ENCODE measurements around the gene TRIM45. TPM values are rescaled to one million over a fixed set of nuclear protein-coding genes. Genes with fewer than 3 reads are reported as not detected.

The TRIM45 gene
- polyA plus RNA-seq, 1 of the 3 experiments (the other 2 are of a cell fraction): 7.4 TPM

DNA sequence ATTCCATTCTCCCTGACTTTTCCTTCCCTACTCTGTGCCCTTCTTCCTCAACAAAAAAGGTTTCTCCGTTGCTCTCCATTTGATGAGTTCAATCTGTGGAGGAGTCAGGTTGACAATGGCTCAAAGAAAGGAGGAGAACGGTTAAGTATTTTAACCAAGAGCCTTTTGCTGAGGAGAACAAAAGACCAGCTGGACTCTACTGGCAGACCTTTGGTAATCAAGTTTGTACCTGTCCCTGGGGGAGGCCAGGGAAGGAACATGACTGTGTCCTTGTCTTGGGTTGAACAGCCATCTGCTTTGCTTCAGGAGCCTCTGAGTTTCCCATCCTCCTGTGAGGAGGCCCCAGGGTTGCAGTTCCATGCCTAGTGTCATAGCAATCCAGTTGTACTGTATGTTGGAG is 31.6 kb downstream of the TRIM45 start (continued):
- TF ChIP-seq FOXM1 (IDR thresholded peaks at IDR 0.05; ENCODE audit: low read depth) (no peak), RCOR1 (IDR thresholded peaks at IDR 0.05; ENCODE audit: low read length) (no peak)

DNA sequence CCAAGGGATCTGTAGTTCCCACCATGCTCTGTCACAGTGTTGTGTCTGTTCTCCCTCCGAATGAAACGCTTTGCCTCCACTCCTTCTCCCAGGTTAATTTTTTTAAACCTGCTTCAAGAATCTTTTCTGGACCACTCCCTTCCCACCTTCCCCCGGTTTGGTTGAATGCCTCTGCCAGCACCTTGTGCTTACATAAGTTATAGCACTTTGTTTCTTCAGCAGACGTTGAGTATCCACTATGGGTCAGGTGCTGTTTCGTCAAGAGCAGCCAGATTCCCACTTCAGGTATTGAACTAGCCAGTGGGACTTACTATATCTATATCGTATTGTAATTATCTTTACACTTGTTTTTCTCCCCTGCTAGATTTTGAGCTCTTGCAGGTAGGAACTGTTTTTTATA is 33.9 kb downstream of the TRIM45 start:
- Histone ChIP-seq H3K79me2 (ENCODE audit: insufficient read depth) (no peaks in the 10 kb centered on the region), H3K9ac (no peak overlapping the region), H4K20me1 (ENCODE audit: insufficient read depth) (no peaks in the 10 kb centered on the region), H3K9me2 (no peaks in the 10 kb centered on the region), H3K4me3 (ENCODE audit: low read depth in 2 of 2, low read length in 1 of 2) (no peak overlapping the region), H3K27ac (ENCODE audit: low read depth in 2 of 2, low read length in 1 of 2) (no peak overlapping the region), H3K4me2 (no peak overlapping the region), H3K9me3 (no peaks in the 10 kb centered on the region), H2AFZ (ENCODE audit: low read depth) (no peak overlapping the region), H3F3A (replicated peaks; ENCODE audit: insufficient read depth) (peaks cover 11% of the 10 kb centered on the region), H3K36me3 (replicated peaks in 1 of 2; ENCODE audit: control insufficient read depth in 1 of 2, insufficient read depth in 2 of 2, low read length in 1 of 2) (peaks cover 13 to 25% of the 10 kb centered on the region in 2 experiments), H3K27me3 (ENCODE audit: insufficient read depth) (no peaks in the 10 kb centered on the region), H3K4me1 (ENCODE audit: control insufficient read depth in 1 of 2, insufficient read depth in 2 of 2, low read depth in 1 of 2, low read length in 1 of 2) (peaks cover 0 to 8% of the 10 kb centered on the region in 2 experiments; a peak in 2 of 4 replicates)
- 93% methylated on average over 6 of the region's 6 CpGs for WGBS (ENCODE audit: low lambda C conversion rate)
- no peak for DNase-seq
- ChIA-PET POLR2A (interaction anchor here (0.7 kb wide), 1 partner anchor 399 kb away, joined by 3 read pairs; no protein-coding TSS in a partner anchor), CTCF (interaction anchor here (1.4 to 2.7 kb wide), 2 partner anchors 20 to 197 kb away, joined by 4 to 11 read pairs; no protein-coding TSS in a partner anchor)
- no peak for TF ChIP-seq FOXJ3 (CRISPR knock-in tag; IDR thresholded peaks at IDR 0.05)
- no peak for TF ChIP-seq YY1 (IDR thresholded peaks at IDR 0.05; ENCODE audit: low read depth)
- no peak for TF ChIP-seq POLR2AphosphoS5 (IDR thresholded peaks at IDR 0.05; ENCODE audit: low read depth, low read length)
- no peak for TF ChIP-seq JUND (IDR thresholded peaks at IDR 0.05)
- TF ChIP-seq CHD2 (IDR thresholded peaks at IDR 0.05; ENCODE audit: low read length, partially characterized antibody): no peak
- no peak for TF ChIP-seq EZH2phosphoT487 (IDR thresholded peaks at IDR 0.05; ENCODE audit: borderline replicate concordance, low read depth)
- no peak for TF ChIP-seq GABPA (IDR thresholded peaks at IDR 0.05; ENCODE audit: low read depth)
- TF ChIP-seq, protein P1, sequence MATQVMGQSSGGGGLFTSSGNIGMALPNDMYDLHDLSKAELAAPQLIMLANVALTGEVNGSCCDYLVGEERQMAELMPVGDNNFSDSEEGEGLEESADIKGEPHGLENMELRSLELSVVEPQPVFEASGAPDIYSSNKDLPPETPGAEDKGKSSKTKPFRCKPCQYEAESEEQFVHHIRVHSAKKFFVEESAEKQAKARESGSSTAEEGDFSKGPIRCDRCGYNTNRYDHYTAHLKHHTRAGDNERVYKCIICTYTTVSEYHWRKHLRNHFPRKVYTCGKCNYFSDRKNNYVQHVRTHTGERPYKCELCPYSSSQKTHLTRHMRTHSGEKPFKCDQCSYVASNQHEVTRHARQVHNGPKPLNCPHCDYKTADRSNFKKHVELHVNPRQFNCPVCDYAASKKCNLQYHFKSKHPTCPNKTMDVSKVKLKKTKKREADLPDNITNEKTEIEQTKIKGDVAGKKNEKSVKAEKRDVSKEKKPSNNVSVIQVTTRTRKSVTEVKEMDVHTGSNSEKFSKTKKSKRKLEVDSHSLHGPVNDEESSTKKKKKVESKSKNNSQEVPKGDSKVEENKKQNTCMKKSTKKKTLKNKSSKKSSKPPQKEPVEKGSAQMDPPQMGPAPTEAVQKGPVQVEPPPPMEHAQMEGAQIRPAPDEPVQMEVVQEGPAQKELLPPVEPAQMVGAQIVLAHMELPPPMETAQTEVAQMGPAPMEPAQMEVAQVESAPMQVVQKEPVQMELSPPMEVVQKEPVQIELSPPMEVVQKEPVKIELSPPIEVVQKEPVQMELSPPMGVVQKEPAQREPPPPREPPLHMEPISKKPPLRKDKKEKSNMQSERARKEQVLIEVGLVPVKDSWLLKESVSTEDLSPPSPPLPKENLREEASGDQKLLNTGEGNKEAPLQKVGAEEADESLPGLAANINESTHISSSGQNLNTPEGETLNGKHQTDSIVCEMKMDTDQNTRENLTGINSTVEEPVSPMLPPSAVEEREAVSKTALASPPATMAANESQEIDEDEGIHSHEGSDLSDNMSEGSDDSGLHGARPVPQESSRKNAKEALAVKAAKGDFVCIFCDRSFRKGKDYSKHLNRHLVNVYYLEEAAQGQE (IDR thresholded peaks at IDR 0.05; ENCODE audit: low read depth, low read length): no peak
- no peak for TF ChIP-seq MXI1 (IDR thresholded peaks at IDR 0.05; ENCODE audit: low read depth, low read length)
- TF ChIP-seq EP300 (IDR thresholded peaks at IDR 0.05; ENCODE audit: borderline replicate concordance in 1 of 2, low read depth in 1 of 2, low read length in 1 of 2): no peak
- no peak for TF ChIP-seq SIN3A (IDR thresholded peaks at IDR 0.05; ENCODE audit: borderline replicate concordance, low read depth, low read length)
- no peak for TF ChIP-seq ELF1 (IDR thresholded peaks at IDR 0.05)
- no peak for TF ChIP-seq FOSL2 (IDR thresholded peaks at IDR 0.05; ENCODE audit: borderline replicate concordance, low read depth)
- TF ChIP-seq NRF1 (IDR thresholded peaks at IDR 0.05; ENCODE audit: low read depth, low read length): no peak
- no peak for TF ChIP-seq USF1 (IDR thresholded peaks at IDR 0.05; ENCODE audit: borderline replicate concordance, low read depth)
- no peak for TF ChIP-seq RXRA (IDR thresholded peaks at IDR 0.05; ENCODE audit: borderline replicate concordance, low read depth)
- TF ChIP-seq RFX5 (IDR thresholded peaks at IDR 0.05; ENCODE audit: low read length): no peak
- TF ChIP-seq SMC3 (IDR thresholded peaks at IDR 0.05; ENCODE audit: low read depth, low read length): no peak
- TF ChIP-seq, protein P2, sequence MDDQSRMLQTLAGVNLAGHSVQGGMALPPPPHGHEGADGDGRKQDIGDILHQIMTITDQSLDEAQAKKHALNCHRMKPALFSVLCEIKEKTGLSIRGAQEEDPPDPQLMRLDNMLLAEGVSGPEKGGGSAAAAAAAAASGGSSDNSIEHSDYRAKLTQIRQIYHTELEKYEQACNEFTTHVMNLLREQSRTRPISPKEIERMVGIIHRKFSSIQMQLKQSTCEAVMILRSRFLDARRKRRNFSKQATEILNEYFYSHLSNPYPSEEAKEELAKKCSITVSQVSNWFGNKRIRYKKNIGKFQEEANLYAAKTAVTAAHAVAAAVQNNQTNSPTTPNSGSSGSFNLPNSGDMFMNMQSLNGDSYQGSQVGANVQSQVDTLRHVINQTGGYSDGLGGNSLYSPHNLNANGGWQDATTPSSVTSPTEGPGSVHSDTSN (IDR thresholded peaks at IDR 0.05): no peak

Data from SK-N-SH (cell line).